Measurements from ENCODE around the gene CC2D2A.

CC2D2A gene

DNA sequence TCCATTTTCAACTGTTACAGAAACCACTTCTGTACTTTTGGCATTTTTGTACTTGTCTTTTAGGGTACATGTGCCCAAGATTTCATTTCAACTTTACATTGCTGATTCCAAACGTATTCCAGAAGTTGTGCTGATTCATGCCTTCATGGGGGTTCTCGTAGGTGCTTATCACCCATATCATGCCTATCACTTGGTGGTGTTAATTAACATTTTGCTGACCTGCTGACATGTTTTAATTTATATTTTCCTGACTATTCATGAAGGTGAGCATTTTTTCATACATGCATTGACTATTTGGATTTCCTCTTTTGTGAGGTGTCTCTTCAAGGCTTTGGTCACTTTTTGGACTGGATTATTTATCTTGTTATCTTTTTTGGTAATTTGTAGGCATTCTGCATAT lies 64.1 kb downstream of the CC2D2A start:
- no peak for DNase-seq (ENCODE audit: extremely low read depth, insufficient read length)
- TF ChIP-seq CTCF (IDR thresholded peaks at IDR 0.05; ENCODE audit: insufficient read depth, low read length, poor library complexity, severe bottlenecking), result no peak
- no peaks in the 10 kb centered on the region for H3K27me3 ChIP-seq (replicated peaks; ENCODE audit: control insufficient read depth, insufficient read depth, low read length)
- no peaks in the 10 kb centered on the region for H3K36me3 ChIP-seq (ENCODE audit: control insufficient read depth, insufficient read depth, low read length)
- no peak overlapping the region for H3K4me3 ChIP-seq (replicated peaks; ENCODE audit: low read depth, low read length)

DNA sequence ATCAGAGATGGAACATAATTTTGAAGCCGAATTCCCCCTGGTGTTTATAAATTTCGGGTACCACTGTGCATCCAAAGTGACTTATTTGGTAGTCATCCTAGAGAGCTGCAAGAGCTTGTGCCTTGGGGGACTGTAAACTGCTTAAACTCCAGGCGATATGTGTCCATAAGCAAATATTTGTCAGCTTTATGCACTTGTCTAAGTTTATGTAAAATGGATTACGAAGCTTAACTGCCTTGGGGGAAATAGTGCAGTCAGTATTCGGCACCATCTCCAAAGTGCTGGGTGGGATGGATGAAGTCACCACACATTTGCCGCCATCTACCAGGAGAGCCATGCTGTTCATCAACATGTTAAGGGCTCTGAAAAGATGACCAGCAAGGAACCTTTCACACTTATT lies 65.9 kb downstream of the CC2D2A start:
- no peaks in the 10 kb centered on the region for H3K36me3 ChIP-seq (ENCODE audit: control insufficient read depth, insufficient read depth, low read length)
- TF ChIP-seq CTCF (IDR thresholded peaks at IDR 0.05; ENCODE audit: insufficient read depth, low read length, poor library complexity, severe bottlenecking), result no peak
- H3K27me3 ChIP-seq (replicated peaks; ENCODE audit: control insufficient read depth, insufficient read depth, low read length), result no peaks in the 10 kb centered on the region
- no peak overlapping the region for H3K4me3 ChIP-seq (replicated peaks; ENCODE audit: low read depth, low read length)
- no peak for DNase-seq (ENCODE audit: extremely low read depth, insufficient read length)

DNA sequence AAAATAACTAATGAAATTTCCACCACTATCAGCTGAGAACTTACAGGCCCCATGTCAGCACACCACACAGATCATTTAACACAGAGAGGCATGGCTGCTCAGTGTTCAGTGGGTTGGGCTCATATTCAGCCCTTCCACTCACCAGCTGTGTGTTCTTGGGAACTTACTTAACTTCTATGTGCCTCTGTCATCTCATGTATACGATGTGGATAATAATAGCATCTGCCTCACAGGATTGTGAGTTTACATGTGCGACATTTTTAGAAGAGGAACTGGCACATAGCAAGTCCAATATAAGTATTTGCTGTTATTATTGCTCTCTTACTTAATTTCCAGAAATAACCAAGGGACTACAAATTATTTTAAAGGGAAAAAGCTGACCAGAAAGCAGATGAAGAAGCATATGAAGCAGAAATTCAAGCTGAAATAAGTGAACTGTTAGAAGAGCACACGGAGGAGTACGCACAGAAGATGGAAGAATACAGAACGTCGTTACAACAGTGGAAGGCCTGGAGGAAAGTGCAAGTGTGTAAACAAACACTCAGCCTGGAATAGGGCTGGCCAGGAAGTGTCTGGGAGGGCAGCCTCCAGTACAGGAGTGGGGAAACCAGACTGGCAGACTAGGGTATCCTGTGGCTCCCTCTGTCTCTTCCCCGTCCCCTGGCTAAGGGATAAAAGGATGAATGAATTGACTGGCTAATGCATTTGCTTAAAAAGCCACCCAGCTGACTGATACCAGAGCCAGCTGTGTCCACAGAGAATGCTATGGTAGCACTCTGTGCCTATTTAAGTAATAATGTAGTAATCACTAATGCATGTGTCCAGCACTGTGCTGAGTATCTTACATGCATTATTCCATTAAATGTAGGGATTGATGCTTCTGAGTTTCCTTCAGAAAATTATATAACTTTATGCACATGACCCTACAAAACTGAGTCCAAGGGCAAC lies 67.1 kb downstream of the CC2D2A start:
- Histone ChIP-seq H3K27me3 (replicated peaks; ENCODE audit: control insufficient read depth, insufficient read depth, low read length) (no peaks in the 10 kb centered on the region), H3K36me3 (ENCODE audit: control insufficient read depth, insufficient read depth, low read length) (no peaks in the 10 kb centered on the region), H3K4me3 (replicated peaks; ENCODE audit: low read depth, low read length) (no peak overlapping the region)
- TF ChIP-seq CTCF (IDR thresholded peaks at IDR 0.05; ENCODE audit: insufficient read depth, low read length, poor library complexity, severe bottlenecking), result no peak
- DNase-seq (ENCODE audit: extremely low read depth, insufficient read length), result no peak

- no peaks in the 10 kb centered on the region for H3K27me3 ChIP-seq (replicated peaks; ENCODE audit: control insufficient read depth, insufficient read depth, low read length)
- H3K36me3 ChIP-seq (ENCODE audit: control insufficient read depth, insufficient read depth, low read length), result no peaks in the 10 kb centered on the region
- no peak overlapping the region for H3K4me3 ChIP-seq (replicated peaks; ENCODE audit: low read depth, low read length)
- DNase-seq (ENCODE audit: extremely low read depth, insufficient read length), result no peak
- no peak for TF ChIP-seq CTCF (IDR thresholded peaks at IDR 0.05; ENCODE audit: insufficient read depth, low read length, poor library complexity, severe bottlenecking)
Observed at GRCh38 chr4:15541941-15542340, 72.3 kb downstream of the CC2D2A start.

- DNase-seq (ENCODE audit: extremely low read depth, insufficient read length), result no peak
- TF ChIP-seq CTCF (IDR thresholded peaks at IDR 0.05; ENCODE audit: insufficient read depth, low read length, poor library complexity, severe bottlenecking), result no peak
- H3K27me3 ChIP-seq (replicated peaks; ENCODE audit: control insufficient read depth, insufficient read depth, low read length), result no peaks in the 10 kb centered on the region
Observed at GRCh38 chr4:15542760-15543159, 73.1 kb downstream of the CC2D2A start.

More at GRCh38 chr4:15542760-15543159, 73.1 kb downstream of the CC2D2A start:
- Histone ChIP-seq H3K4me3 (replicated peaks; ENCODE audit: low read depth, low read length) (no peak overlapping the region), H3K36me3 (ENCODE audit: control insufficient read depth, insufficient read depth, low read length) (no peaks in the 10 kb centered on the region)

Measured in GM06990 (cell line).